Measurements from ENCODE around the gene MED29.

MED29 gene

DNA sequence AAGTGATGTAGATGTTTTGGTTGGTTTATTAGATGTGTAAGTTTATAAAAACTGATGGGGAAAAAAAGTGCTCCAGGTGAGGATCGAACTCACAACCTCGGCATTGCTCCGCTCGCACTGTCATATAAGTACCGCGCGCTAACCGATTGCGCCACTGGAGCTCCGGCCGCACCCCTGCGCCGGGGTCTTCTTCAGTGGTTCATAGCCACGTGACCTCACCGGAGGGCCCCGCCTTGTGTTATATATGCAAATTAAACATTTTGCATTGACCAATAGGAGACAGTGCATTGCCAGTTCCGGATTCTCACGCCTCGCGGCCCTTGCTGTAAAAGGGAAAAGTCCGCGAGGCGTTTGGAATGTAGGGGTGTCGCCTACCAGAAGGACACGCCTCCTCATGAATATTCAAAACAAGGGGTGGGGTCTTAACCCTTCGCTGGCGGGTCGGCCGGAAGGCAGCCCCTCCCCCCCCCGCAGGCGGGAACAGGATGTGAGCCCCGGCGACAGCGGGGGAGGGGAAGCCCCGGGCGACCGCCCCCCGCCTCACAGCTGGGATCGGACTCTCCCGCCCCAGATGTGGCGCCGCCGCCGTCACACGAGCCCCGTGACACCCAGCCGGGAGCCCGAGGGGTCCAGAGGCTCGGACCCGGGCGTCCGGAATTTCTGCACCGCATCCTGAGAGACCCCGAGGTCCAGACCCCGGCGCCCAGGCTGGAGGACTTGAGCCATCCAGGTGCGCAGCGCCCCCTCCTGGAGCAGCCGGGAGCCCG lies 21.1 kb downstream of the MED29 start, which contains the start of gene PLEKHG2:
Gene PLEKHG2, plus strand, starts transcription at position 570 of the 767 bp plus-strand sequence. CDS start 1,418 bp downstream, outside the sequence.
- DNase-seq = peak; percentile 97

DNA sequence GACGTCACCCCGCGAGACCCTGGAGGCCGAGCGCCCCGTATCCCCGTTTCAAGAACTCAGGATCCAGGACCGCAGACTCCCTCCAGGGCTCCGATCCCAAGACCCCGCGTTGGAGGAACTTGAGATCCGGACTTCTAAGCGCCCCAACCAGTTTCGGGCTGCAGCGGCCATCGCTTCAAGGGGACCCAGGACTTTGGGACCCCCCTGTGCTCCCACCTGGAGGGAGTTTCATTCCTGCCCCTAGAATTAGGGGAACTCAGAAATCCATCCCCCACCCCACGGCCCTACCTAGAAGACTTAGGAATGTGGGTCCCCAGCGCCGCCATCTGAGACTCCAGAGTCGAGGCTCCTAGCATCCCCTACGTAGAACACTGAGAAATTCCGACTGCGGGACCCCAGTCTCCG lies 21.7 kb downstream of the MED29 start:
- no peak for DNase-seq

DNA sequence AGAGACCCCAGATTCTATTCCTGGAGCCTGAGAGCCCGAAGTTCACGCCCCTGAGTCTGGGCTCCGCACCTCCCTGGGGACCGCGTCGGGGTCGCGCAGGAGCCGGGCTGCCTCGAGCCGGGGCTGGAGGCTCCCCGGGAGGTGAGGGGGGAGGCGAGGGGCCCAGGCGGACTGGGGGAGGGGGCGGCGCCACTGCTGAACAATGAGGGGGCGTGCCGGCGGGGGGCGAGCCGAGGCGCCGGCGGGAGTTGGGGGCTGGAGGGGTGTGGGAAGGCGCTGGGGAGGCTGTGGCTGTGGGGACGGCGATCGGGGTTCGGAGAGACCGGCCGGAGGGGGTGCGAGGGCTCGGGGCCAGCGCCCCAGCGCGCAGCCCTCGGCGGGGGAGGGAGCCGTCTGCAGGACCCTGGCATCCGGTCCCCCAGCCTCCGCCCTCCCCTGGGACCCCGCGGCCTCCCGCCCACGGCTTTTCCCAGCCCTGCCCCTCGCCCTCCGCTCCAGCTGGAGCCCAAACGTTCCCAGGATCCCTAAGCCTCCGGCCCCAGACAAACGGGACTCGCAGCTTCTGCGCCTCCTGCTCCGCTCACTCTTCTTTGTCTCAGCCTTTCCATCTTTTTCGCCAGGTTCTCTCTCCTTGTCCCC lies 22.2 kb downstream of the MED29 start:
- DNase-seq = peak; percentile 31

DNA sequence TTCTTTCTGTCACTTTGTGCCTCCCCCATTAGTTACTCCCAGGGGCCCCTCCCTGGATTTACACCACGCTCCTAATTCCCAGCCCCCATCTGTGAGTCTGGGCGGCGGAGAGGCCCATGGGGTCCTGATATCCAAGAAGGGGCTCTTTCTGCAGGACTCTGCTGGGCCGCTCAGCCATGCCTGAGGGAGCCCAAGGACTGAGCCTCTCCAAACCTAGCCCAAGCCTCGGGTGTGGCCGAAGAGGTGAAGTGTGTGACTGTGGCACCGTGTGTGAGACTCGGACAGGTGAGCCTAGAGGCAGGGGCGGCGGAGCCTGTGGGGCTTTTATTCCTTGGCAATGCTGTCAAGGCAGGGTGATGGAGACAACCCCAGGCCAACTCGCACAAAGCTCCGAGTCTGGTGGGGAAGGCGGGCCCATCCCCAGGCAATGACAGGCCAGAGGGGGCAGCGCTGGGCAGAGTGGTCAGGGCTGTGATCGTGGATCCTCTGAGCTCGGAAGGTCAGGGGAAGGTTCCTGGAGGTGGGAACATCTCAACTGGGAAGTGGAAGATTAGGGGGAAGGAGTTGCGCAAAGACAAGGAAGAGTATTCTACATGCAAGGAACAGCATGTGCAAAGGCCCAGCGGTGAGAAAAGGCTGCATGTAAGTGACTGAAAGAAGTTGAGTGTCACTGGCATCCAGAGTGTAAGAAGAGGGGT lies 22.9 kb downstream of the MED29 start:
- no peak for DNase-seq

DNA sequence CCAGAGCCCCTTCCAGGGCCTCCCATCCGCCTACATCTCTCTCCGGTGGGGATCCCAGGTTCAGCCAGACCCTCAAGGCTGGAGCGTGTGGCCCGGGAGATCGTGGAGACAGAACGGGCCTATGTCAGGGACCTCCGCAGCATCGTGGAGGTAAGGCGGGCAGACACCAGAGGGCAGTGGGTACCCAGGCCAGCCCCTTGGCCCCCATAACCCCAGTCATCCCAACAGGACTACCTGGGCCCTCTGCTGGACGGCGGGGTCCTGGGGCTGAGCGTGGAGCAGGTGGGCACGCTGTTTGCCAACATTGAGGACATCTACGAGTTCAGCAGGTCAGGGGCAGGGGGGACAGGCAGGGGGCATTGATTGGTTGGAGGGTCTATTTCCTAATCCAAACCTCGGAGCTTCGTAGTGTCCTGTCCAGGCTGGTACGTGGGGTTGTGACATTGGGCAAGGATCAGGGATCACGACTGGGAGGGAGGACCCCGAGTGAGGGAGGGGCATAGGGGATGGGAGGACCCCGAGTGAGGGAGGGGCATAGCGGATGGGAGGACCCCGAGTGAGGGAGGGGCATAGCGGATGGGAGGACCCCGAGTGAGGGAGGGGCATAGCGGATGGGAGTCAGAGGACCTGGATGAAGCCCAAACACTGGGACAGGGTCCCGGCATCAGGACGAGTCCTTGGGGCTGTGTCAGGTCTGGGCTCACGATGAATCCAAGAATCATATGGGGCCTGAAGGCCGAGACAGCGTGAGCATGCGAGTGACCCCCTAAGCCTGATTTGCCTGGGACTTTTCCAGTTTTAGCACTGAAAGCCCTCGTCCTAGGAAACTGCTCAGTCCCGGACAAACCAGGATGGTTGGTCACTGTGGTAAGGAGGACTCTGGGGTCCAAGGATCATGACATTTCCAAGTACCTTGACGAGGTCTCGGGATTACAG lies 24.2 kb downstream of the MED29 start:
- DNase-seq = no peak

DNA sequence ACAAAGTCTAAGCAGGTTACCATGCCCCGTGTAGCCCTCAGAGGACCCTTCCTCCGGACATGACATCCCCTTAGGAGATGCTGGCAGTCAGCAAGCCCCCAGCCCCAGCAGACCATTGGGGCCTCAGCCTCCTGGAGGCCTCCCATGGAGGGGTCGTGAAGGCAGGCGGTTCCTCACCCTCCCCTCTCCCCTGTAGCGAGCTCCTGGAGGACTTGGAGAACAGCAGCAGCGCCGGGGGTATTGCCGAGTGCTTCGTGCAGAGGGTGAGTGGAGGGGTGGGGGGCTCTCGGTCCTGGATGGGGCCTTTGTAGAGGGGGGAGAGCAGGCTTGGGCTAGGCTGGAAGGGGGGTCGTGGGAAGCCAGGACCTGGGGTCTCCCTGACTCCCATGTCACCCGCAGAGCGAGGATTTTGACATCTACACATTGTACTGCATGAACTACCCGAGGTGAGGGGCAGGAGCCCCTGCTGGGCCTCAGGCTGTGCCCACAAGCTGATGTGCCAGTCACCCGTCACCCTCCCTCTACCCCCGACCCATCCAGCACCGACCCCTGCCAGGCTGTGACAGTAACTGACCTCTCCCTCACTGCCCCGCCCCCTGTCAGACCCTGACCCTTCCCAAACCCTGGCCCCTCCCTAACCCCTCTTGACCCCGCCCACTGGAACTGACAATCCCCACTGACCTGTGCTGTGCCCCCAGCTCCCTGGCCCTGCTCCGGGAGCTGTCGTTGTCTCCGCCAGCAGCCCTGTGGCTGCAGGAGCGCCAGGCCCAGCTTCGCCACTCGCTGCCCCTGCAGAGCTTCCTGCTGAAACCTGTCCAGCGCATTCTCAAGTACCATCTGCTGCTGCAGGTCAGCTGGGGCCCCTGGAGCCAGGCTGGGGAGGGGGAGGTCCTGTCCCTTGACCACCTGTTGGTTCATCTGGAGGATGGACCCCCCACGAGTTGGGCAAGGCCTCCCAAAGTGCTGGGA lies 25.3 kb downstream of the MED29 start:
- no peak for DNase-seq

DNA sequence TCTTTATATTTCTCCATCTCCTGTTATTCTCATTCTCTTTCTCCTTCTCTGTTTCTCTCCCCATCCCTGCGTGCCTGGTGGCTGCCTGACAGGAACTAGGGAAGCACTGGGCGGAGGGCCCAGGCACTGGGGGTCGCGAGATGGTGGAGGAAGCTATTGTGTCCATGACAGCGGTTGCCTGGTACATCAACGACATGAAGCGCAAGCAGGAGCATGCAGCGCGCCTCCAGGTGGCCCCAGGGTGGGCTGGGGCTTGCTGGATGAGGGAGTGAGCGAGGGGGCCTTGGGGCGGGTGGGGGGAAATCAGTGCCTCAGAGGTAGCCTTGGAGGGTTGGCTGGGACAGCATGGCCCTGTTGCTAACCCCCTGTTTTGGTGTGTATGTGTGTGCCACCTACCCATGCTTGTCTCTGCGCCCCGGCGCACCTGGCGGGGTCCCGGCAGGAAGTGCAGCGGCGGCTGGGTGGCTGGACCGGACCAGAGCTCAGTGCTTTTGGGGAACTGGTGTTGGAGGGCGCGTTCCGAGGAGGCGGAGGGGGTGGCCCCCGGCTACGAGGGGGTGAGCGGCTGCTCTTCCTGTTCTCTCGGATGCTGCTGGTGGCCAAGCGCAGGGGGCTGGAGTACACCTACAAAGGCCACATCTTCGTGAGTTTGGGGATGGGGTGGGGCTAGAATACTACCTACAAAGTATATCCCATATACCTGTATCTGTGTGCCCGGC lies 26.4 kb downstream of the MED29 start:
- no peak for DNase-seq

DNA sequence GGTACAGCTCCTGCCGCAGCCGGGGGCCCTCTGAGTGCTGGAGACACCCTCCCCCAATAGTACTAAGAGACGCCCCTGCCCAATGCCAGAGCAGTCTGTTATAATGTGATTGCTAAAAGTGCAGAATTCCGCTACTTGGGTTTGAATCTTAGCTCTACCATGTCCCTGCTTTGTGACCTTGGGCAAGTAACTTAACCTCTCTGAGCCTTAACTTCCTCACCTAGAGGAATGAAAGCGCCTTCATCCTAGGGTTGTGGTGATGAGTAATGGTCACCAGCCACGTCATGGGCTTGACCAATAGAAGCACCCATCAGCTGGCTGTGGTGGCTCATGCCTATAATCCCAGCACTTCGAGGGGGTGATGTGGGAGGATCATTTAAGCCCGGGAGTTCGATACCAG lies 27.8 kb downstream of the MED29 start:
- DNase-seq = no peak

DNA sequence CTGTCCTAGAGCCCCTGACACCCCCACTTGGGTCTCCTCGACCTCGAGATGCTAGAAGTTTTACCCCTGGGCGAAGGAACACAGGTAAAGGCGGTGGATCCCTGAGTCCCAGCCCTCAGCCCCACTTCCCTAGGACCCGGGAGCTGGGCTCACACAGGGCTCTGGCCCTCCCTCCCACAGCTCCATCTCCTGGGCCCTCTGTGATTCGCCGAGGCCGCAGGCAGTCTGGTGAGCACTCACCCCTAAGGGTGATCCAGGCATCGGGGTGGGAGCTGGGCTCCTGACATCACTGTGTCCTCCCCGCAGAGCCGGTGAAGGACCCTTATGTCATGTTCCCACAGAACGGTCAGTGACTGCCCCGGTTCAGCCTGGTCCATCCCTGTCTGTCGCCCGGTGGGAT lies 29.6 kb downstream of the MED29 start:
- DNase-seq = no peak

DNA sequence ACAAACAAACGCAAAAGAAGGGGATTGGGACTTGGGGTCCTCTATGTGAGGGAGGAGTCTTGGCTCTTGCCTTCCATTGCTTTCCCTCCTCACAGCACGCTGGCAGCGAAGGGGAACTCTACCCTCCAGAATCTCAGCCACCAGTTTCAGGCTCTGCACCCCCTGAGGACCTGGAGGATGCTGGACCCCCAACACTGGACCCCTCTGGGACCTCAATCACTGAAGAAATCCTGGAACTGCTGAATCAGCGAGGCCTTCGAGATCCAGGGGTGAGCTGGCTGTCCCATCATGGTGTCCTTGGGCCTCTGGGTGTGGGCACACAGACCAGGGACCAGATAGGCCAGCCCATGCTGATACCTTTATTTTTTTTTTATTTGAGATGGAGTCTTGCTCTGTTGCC lies 30.8 kb downstream of the MED29 start:
- DNase-seq = no peak

DNA sequence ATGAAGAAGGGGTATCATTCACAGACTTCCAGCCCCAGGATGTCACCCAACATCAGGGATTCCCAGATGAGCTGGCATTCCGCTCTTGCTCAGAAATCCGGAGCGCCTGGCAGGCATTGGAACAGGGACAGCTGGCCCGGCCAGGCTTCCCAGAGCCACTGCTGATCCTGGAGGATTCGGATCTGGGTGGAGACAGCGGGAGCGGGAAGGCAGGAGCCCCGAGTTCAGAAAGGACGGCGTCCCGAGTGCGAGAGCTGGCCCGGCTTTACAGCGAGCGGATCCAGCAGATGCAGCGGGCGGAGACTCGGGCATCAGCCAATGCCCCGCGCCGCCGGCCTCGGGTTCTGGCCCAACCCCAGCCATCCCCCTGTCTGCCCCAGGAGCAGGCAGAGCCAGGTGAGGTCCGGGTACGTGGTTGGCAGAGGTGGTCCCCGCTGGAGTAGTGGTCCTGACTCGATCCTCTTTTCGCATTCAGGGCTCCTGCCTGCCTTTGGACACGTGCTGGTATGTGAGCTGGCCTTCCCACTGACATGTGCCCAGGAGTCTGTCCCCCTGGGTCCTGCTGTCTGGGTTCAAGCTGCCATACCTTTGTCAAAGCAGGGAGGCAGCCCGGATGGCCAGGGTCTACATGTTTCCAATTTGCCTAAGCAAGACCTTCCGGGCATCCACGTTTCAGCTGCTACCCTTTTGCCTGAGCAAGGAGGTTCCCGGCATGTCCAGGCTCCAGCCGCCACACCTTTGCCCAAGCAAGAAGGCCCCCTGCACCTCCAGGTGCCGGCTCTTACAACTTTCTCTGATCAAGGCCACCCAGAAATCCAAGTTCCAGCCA lies 32.3 kb downstream of the MED29 start:
- no peak for DNase-seq

DNA sequence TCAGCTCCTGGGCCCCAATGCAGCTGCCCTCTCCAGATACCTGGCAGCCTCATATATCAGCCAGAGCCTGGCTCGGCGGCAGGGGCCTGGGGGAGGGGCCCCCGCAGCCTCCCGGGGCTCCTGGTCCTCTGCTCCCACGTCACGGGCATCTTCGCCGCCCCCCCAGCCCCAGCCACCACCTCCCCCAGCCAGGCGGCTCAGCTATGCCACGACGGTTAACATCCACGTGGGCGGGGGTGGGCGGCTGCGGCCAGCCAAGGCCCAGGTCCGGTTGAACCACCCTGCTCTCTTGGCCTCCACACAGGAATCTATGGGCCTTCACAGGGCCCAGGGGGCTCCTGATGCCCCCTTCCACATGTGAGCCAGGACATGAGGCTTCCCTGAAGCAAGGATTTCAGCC lies 33.8 kb downstream of the MED29 start:
- DNase-seq = no peak

DNA sequence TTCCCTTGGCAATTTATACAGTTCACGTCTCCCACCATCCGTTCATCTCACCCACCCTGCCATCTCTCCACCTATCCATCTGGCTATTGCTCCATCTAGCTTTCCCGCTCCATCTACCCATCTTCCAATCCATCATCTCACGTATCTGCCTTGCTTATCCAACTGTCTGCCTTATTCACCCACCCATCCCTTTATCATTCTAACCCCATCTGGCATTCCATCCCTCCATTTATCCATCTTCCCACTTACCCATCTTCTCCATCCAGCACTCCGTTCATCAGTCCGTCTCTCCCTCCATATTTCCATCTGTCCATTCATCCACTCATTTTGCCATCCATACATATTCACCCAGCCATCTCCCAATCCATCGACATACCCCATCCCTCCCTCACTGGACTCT lies 34.6 kb downstream of the MED29 start:
- DNase-seq = no peak

DNA sequence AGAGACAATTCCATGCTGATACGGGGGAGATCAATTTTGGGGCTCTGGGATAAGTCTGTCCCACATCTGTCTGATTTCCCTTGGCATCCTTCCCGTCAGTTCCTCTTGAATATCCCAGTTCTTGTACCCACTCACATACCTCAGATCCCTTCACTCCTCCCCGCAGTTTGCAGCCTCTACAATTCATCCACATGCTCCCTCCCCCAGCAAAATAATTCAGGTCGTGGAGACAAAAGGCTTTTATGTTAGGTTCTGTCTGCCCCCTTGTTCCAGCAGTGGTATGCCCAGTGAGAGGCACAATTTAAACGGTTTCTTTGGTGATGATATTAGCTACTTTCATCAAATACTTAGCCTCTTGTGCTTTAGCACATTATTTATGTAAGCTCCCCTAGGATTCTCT lies 35.0 kb downstream of the MED29 start:
- no peak for DNase-seq

DNA sequence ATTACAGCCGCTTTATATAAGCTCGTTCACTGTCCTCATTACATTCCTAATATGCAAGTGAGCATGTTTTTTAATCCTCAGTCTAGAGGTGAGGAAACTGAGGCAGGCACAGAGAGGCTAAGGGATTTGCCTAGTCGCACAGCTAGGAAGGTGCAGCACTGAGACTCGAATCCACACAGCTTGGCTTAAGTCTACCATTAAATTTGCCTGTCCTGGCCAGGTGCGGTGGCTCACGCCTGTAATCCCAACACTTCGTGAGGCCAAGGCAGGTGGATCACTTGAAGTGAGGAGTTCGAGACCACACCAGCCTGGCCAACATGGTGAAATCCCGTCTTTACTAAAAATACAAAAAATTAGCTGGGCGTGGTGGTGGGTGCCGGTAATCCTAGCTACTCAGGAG lies 36.5 kb downstream of the MED29 start:
- no peak for DNase-seq

DNA sequence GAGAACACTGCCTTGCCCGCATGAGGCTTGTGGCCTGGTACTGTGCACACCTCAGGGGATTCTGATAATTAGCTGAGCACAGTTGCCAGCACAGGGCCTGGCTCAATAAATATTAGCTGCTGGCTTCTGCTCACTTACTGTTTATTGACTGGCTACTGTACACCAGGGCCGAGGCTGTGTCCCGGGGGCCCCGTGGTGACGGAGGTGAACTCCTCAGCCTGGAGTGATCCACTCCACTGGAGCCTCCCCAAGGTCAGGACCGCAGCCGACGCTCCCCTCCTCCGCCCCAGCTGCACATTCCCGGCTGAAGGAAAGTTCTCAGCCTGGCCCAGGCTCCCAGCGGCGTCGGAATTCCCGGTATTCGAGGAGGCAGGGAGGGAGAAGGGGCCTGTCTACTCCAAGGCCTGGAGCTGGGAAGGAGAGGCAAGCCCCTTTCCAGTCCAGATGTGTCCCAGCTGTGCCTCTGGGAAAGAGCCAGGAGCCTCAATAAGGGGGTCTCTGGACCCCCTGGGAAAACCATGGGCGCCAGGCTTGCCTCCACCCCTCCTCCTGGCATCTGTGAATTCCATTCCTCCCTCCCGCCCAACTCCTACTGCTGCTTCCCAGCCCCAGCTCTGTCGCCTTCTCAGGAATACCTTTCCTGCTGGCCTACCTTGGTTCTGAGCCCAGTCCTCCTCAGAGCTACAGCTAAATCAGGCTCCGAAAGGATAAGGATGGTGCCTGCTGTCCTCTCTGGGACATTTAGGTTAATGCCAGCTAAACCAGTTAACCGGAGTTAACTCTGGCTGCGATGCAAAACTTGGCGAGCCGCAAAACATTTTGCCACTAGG lies 37.3 kb downstream of the MED29 start:
- no peak for DNase-seq

DNA sequence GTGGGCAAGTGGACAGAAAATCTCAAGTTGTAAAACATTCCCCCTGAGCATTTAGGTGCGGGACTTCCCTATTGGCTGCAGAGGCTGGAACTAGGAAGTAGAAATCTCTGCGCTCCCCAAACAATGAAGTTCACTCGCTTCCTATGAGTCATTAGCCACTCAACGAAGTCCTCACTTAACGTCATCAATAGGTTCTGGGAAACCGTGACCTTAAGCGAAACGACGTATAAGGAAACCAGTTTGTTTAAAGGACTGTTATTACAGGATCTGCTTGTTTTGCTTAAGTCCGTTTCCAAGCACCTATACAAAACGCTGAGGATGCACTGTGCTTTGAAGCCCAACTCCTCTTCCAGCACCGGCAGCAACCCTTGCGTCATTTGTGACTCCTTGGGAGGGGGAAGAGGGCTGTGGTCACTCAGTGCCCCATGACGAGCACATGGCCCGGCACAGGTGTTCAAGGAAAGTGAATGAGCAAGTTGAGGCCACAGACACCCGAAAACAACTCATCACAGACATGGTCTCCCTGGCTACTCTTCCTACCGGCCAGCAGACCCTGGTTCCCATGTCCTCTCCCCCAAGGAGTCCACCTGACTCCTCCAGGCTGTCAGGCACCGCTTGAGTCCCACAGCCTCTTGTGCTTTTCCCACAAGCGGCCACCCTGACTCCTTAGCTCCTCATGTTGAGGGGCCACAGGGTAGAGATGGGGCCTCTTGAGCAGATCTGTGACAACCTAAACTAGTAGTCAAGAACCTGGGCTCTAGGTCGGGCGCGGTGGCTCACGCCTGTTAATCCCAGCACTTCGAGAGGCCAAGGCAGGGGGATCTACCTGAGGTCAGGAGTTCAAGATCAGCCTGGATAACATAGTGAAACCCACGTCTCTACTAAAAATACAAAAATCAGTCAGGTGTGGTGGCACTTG lies 39.8 kb downstream of the MED29 start:
- DNase-seq = peak; percentile 74

DNA sequence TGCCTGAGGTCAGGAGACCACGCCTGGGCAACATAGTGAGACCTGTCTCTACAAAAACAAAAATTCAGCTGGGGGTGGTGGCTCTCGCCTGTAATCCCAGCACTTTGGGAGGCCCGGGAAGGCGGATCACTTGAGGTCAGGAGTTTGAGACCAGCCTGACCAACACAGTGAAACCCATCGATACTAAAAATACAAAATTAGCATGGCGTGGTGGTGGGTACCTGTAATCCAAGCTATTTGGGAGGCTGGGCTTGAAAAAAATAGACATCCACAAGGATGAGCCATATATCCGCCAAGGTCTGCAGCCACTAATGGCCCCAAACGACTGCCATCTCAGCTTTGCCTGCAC lies 41.5 kb downstream of the MED29 start:
- no peak for DNase-seq
